Retinal pigment epithelial cell (primary cell): ENCODE data around the gene ROGDI.
A peak's percentile ranks its signal among the peaks of the same experiment; 100 is the strongest.

Experiments
- DNase-seq: peaks from one replicate; pipeline ENCODE4 v3.0.0-alpha.2; 2010; ENCODE audit warnings: low read depth
- H3K4me3 ChIP-seq: 2 replicates; pipeline ENCODE4 v1.5.1; 2011; ENCODE audit warnings: mild to moderate bottlenecking, low read length, control low read depth, moderate library complexity
- CTCF ChIP-seq: conservative IDR thresholded peaks from 2 replicates; pipeline ENCODE4 v1.5.1; 2011; ENCODE audit warnings: low read depth, low read length, control low read depth, inconsistent platforms

Gene ROGDI

GRCh38 chr16:4772351-4772750 lies 30.1 kb downstream of the ROGDI start:
- no peak for TF ChIP-seq CTCF
- no peak for DNase-seq
- no peak overlapping the region for H3K4me3 ChIP-seq

GRCh38 chr16:4771646-4772045 lies 30.8 kb downstream of the ROGDI start:
- H3K4me3 ChIP-seq = no peak overlapping the region
- no peak for TF ChIP-seq CTCF
- DNase-seq = no peak

DNA sequence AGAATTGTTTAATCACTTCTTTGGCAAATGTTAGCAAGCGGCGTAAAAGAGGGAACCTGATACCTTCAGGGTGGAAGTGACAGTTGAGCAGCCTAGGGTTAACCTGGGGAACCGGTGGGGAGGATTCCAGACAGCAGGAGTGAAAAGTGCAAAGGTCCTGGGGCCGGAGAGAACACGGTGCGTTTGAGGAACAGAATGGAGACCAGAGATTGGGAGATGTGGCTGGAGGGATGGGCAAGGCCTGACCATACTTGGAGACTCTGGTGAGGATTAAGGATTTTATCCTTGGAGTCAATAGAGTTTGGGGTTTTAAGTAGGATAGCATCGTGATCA lies 33.2 kb downstream of the ROGDI start:
- DNase-seq = no peak
- peak overlapping the region; percentile 71 for H3K4me3 ChIP-seq
- no peak for TF ChIP-seq CTCF

DNA sequence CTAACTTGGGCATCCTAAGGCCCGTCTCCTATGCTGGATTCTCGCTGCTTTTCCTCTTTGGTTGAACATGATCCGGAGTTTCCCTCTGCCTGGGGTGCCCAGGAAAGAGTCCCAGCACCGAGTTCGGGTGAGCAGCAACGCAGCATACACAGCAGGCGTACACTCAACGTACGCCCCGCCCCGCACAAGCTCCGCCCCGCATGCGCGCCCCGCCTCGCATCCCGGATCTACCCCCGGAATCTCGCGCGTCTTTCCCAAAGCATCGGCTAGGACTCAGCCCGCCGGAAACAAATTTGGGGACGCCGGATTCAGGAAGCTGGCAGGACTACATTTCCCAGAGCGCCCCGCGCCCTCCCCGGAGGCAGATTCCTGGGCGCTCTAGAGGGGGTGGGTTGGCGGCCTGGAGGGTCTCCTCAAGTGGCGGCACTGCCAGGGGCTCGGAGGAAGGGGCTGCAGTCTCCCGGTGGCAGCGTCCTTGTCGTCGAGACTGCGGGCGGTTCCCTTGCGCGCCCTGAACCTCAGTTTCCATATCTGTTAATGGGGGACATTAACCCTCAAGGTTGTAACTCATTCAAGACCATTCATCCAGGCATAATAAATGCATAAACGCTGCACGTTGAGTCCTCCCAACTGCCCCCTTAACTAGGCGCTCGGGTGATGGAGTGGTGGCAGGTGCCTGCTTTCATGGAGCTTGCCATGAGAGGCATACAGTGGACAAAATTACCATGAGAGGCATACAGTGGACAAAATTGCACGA lies 33.7 kb downstream of the ROGDI start:
- TF ChIP-seq CTCF = no peak
- DNase-seq = peak; percentile 70
- peak overlapping the region; percentile 71 for H3K4me3 ChIP-seq

DNA sequence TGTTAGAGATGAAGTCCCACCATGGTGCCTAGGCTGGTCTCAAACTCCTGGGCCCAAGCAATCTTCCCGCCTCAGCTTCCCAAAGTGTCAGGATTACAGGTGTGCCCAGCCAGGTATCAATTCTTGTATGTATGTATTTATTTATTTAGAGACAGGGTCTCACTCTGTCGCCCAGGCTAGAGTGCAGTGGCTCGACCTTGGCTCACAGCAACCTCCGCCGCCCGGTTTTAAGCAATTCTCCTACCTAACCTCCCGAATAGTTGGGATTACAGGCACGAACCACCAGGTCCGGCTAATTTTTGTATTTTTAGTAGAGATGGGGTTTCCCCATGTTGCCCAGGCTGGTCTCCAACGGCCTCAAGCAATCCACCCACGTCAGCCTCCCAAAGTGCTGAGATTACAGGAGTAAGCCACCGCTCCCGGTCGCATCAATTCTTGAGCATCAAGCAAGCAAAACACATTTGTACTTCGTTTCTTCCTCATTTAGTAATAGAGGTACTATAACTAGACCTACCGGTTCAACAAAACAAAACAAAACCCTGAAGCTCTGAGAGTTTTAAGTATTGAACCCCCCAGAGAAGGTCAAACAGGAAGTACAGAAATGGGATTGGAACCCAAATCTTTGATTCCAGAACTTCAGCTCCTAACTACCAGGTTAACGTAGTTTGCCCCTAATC lies 34.4 kb downstream of the ROGDI start:
- peak overlapping the region; percentile 71 for H3K4me3 ChIP-seq
- TF ChIP-seq CTCF = no peak
- DNase-seq = no peak

GRCh38 chr16:4766875-4767628 lies 35.4 kb downstream of the ROGDI start, which contains the start of gene ZNF500:
Gene ZNF500, minus strand, starts transcription at chr16:4767162. Its CDS starts 1,184 bp downstream, at chr16:4765978.
- H3K4me3 ChIP-seq = peak within 1 kb of the TSS; percentile 85
- DNase-seq = peak; percentile 86
- TF ChIP-seq CTCF = no peak
